ENCODE measurements around the gene SLC17A3.

SLC17A3 gene

DNA sequence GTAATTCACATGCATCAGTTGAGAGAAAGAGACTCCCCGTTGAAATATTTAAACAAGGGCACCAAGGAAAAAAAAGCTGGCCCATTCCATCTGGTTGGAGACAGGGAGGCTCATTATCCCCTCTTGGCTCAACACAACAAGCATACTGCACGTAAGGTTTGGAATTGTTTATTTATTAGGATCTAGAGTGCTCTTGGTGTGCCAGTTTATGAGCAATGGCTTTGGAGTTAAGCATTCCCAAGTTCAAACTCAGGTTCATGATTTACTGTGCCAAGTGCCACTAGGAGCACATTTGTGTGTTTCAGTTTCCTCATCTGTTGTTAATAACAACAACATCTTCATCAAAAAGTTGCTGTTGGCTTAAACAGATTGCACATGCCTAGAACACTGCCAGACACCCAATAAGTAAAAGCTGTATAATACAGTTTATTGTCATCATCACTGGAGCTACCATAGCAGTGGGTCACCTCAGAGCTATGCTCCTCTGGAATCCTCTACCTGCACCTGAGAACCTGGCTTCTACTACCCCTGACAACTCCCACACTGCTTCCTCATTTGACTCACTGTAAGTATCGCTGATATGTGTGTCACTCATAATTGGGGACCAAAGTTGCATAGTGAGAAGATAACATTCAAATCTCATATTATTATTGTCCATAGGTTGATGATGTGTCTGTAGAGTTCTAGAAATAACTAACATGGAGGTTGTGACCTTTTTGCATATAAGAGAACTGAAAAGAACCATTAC, 5.4 kb downstream of the SLC17A3 start:
- DNase-seq (ENCODE audit: insufficient read length, low spot score), result no peak
- TF ChIP-seq, protein P1, sequence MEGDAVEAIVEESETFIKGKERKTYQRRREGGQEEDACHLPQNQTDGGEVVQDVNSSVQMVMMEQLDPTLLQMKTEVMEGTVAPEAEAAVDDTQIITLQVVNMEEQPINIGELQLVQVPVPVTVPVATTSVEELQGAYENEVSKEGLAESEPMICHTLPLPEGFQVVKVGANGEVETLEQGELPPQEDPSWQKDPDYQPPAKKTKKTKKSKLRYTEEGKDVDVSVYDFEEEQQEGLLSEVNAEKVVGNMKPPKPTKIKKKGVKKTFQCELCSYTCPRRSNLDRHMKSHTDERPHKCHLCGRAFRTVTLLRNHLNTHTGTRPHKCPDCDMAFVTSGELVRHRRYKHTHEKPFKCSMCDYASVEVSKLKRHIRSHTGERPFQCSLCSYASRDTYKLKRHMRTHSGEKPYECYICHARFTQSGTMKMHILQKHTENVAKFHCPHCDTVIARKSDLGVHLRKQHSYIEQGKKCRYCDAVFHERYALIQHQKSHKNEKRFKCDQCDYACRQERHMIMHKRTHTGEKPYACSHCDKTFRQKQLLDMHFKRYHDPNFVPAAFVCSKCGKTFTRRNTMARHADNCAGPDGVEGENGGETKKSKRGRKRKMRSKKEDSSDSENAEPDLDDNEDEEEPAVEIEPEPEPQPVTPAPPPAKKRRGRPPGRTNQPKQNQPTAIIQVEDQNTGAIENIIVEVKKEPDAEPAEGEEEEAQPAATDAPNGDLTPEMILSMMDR (IDR thresholded peaks at IDR 0.05; ENCODE audit: insufficient read depth, missing control alignments), result no peak
- FAIRE-seq, result no peak

DNA sequence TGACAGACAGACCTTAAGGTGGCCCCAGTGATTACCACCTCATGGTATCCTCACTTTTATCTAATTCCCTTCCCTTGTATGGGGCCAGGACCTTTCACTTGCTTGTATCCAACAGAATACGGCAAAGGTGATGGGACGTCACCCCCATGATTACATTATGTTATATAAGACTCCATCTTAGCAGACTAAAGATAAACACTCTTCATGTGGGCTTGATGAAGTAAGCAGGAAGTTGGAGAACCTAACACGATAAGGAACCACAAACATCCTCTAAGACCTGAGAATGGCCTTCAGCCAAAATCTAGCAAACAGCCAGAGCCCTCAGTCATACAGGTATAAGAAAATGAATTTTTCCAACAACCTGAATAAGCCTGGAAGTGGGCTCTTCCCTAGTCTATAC, 8.0 kb downstream of the SLC17A3 start:
- no peak for FAIRE-seq
- DNase-seq (ENCODE audit: insufficient read length, low spot score), result no peak
- TF ChIP-seq, protein P1 (IDR thresholded peaks at IDR 0.05; ENCODE audit: insufficient read depth, missing control alignments), result no peak

DNA sequence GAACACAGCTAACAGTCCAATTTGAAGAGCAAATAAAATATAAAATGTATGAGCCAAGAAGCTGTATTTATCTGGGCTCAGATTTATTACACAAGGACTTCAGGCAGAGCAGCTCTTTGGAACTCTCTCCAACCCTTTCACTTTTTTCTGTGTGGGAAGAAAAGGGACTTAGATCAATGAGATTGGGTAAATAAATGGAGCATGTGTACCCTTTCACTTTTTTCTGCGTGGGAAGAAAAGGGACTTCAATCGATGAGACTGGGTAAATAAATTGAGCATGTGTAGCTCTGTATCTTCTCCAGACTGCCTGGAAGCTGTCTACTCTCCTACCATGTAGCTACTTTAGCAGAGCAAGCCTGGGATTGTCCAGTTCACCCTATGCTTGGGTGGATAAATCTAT, 10.7 kb downstream of the SLC17A3 start:
- TF ChIP-seq, protein P1 (IDR thresholded peaks at IDR 0.05; ENCODE audit: insufficient read depth, missing control alignments), result no peak
- FAIRE-seq, result no peak
- no peak for DNase-seq (ENCODE audit: insufficient read length, low spot score)

DNA sequence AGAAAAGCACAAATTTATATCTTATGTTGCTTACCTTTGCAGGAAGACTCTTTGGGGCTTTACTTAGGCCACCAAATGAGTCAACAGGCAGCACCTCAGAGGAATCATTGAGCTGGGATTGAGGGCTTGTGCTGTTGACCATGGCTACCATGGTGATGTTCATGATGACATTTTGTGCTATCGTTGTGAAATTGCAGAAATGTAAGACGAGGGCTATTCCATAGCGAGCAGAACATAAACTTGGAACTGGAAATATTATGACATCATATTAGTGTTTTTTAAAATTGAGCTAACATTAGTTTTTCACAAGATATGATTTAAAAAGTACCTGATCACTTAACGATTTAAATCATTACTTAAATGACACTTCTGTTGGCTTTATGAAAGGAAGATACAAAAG, 11.8 kb downstream of the SLC17A3 start:
- no peak for FAIRE-seq
- no peak for DNase-seq (ENCODE audit: insufficient read length, low spot score)

DNA sequence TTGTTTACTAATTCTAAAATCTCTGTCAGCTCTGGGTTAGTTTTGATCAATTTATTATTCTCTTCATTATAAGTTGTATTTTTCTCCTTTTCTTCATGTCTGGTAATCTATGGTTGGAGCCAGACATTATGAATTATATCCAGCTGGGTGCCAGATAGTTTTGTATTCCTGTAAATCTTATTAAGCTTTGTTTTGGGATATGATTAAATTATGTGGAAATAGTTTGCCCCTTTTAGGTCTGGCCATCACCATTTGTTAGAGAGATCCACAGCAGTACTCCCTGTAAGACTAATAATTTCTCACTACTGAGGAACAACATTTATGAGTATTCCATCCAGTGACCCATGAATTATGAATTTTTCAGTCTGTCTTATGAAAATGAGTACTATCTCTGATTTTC, 21.3 kb downstream of the SLC17A3 start:
- no peak for DNase-seq (ENCODE audit: insufficient read length, low spot score)
- TF ChIP-seq, protein P1 (IDR thresholded peaks at IDR 0.05; ENCODE audit: insufficient read depth, missing control alignments), result no peak
- no peak for FAIRE-seq

More for the DNA sequence above, 11.8 kb downstream of the SLC17A3 start:
- TF ChIP-seq, protein P1 (IDR thresholded peaks at IDR 0.05; ENCODE audit: insufficient read depth, missing control alignments), result no peak

DNA sequence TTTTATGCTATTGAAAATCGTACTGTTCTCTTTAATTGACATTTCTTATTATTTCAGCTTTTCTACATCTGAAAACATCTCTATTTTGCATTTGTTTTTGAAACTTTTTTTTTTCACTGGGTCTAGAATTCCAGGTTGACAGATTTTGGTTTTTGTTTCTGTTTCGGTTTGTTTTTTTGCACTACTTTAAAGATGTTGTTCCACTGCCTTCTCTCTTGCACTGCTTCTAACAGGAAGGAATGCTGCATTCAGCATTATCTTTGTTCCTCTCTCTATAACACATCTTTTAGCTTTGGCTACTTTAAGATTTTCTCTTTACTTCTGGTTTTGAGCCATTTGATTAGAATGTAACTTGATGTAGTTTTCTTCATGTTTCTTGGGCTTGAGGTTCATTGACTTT, 22.1 kb downstream of the SLC17A3 start:
- DNase-seq (ENCODE audit: insufficient read length, low spot score) (no peak), FAIRE-seq (no peak)
- TF ChIP-seq, protein P1 (IDR thresholded peaks at IDR 0.05; ENCODE audit: insufficient read depth, missing control alignments), result no peak

DNA sequence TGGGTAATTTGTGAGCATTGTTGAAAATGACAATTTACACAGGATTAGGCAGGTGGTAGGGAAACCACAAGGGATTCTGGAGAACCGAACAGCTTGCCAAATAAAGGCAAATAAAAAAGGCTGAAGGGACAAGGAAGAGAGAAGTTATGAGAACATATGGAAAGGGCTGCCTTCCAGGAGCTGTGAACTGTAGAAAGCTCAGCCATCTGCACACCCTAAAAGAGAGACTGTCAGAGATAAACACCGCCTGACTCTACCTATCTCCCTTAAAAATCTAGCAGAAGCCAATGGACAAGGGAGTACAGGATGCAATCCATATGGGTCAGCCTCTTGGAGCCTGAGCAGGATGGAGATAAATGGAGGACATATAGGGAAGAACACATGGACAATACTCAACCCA, 29.5 kb downstream of the SLC17A3 start:
- TF ChIP-seq, protein P1 (IDR thresholded peaks at IDR 0.05; ENCODE audit: insufficient read depth, missing control alignments), result no peak
- DNase-seq (ENCODE audit: insufficient read length, low spot score) (no peak), FAIRE-seq (no peak)

All from D721Med (cell line).